HG03103 (cell line): ENCODE results near the gene PDE4B.
"Not testable (repeated sequence)": the region's sequence is repeated elsewhere in the genome, so short reads cannot be mapped to it uniquely, and the experiment has no call there.

ENCODE experiments used
- ATAC-seq: cut with Tn5 transposase; IDR thresholded peaks from one replicate; pipeline ENCODE4 v1.9.1; 2021; ENCODE audit warnings: low read depth; ENCODE audit not compliant: unreplicated experiment

PDE4B gene

DNA sequence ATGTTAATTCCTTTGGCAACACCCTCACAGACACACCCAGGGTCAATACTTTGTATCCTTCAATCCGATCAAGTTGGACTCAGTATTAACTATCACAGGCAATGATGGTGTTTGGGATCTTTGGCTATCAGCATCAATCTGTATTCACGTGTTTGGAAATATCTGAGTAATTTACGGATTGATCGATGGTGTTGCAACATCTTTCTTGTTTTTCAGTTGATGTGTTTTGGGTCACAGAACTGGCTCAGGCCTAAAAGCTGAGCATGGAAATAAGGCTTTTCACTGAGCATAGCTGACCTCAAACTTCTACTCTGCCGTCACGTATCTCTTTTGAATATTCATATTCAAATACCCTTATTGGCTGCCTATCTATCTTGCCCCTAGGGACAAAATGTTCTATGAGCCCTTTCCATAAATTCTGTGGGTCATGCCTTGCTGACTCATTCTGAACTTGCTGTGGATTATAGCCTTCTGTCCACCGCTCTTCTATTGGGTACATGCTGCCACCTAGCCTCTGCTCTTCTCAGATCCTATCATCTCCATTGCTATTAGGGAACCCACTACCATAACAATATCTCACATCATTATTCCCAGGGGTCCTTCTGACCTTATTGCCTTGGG, 156.0 kb downstream of the PDE4B start:
- ATAC-seq, result no peak

DNA sequence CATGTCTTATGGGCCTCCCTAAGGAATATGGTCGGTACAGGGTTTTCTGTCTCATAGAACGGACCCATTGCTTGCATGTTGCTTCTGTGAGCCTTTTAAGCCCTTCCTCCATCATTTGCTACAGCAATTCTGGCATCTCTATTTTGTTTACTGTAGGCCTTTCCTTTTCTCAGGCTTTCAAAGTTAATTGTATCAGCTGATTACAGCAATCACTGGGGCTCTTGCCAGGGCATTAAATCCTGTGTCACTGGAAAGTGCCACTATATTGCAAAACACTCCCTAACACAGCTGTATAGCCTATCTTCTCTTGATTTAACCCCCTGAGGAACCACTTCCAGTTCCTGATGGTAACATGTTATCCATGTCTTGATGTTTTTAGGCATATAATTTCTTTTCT, 156.5 kb downstream of the PDE4B start:
- ATAC-seq, result no peak

DNA sequence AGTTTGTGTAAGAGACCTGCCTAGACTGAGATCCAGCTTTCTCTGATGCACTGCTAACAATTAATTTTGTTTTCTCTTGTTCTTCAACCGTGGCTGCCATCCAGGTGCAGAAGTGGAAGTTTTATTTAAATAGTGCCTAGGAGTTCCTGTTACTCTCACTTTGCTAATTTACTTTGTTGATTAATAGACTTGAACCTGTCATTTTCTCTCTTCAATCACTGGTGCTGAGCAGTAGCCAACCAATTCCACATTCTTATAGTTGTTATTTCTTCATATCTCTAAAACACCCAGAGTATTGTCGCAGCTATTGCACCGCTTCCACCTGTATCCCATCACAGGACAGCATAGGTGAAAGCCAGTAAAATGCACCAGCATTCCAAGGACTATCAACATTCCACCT, 157.2 kb downstream of the PDE4B start:
- no peak for ATAC-seq

- no peak for ATAC-seq
Measured at GRCh38 chr1:65952696-65953095, 160.0 kb downstream of the PDE4B start.

- ATAC-seq, result no peak
Measured at GRCh38 chr1:65953170-65953569, 160.5 kb downstream of the PDE4B start.

- ATAC-seq, result no peak
Measured at GRCh38 chr1:65955071-65955470, 162.4 kb downstream of the PDE4B start.

DNA sequence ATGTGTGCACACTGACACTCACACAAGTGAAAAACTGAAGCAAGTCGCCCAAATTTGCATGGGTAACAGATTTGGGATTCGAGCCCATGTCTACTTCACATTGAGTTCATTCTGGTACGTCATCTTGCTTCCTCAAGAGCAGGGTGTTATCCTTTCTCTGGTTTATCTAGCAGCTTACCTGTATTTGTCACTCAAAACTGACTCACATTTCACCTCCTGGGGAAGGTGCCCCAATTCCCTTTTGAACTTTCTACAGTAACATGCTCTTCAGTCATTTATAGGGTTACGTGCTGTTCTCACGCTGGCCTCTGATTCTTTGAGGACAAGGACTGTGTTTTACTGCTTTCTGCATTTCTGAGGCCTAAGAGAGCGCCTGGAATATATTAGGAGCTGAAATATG, 162.8 kb downstream of the PDE4B start:
- ATAC-seq, result no peak

DNA sequence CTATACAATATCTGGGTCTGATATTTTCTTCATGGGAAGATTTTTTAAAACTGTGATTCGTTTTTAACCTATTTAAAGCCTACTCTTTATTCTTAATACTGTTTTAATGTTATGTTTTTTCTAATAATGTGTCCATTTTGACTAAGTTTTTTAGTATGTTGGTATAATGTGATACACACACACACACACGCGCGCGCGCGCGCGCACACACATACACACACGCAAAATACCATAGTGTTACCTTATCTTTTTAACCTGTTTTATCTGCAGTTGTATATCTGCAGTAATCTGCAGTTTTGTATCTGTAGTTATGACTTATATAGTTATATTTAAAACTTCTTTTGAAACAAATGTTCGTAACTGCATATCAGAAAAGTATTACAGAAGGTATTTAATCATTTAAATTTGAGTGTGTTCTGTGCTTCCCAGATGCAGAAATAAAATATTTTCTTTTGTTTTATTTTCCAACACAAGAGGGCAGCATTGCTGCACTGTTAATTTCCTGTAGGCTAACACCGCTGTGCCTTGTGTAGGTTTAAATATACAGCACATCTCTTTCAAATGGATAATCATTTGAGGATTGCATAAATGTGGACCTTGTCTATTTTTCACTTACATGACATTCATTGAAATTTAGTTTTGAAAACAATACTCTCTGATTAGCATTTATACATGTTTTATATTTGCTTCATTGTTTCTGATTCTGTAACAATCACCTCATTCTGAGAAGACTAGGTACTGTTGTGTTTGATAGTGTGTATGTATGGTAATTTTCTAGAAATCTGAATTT, 166.1 kb downstream of the PDE4B start:
- peak; percentile 56 for ATAC-seq

- no peak for ATAC-seq
Measured at GRCh38 chr1:65959896-65960567, 167.3 kb downstream of the PDE4B start.

DNA sequence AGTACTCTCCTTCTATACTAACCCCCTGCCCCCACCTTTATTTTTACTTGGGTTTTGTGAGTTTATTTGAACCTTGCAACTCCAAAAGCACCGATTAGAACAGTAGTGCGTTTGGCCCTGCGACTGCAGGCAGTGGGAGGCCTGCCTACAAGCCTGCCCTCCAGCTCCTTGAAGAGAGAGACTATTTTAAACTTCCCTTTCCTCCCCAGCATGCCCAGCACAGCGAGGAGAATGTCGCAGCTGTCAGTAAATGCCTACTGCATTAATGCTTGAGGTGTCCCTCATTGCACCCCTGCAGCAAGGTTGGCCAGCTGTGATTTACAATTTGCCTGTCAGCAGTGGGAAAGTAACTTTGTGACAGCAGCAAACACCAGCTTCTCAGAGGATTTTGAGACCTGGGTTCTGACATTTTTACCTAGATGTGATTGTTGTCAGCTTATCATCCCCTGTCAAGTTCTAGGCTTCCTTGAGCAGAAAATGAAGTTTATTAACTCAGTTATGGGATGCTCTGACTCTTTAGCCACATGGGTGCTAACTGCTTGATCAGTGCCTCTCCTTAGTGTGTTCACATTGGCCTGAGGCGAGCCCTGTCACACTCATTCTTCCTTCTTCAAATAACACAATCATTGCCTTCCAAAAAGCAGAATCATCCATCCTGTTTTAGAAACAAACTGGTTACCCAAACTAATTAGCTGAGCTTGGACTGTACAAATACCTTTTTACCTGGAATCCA, 170.6 kb downstream of the PDE4B start:
- ATAC-seq, result no peak

- ATAC-seq, result no peak
Measured at GRCh38 chr1:65964123-65964522, 171.4 kb downstream of the PDE4B start.

- no peak for ATAC-seq
Measured at GRCh38 chr1:65965112-65965996, 172.7 kb downstream of the PDE4B start.

GRCh38 chr1:65967492-65967891, 174.8 kb downstream of the PDE4B start:
- not testable (repeated sequence) for ATAC-seq

- ATAC-seq, result no peak
Measured at GRCh38 chr1:65971547-65971946, 178.9 kb downstream of the PDE4B start.

GRCh38 chr1:65975708-65976107, 183.0 kb downstream of the PDE4B start:
- no peak for ATAC-seq

GRCh38 chr1:65979136-65980044, 186.7 kb downstream of the PDE4B start:
- no peak for ATAC-seq

DNA sequence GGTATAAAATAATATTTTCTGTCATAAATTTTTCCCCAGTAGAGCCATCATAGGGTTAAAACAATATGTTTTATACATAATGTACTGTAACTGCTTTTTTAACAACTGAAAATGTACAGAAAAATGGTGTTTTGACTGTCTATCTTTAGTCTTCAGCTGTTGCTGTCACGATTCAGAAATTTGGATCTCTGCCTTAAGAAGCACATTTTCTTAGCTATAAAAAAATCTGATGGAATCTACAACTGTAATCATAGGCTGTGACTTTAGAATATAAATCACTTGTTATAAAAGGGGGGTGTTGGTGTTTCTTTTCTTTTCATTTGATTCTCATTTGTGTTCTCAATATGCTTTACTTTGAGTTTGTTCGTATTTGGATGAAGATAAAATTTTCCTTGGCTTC, 187.5 kb downstream of the PDE4B start:
- ATAC-seq, result no peak

DNA sequence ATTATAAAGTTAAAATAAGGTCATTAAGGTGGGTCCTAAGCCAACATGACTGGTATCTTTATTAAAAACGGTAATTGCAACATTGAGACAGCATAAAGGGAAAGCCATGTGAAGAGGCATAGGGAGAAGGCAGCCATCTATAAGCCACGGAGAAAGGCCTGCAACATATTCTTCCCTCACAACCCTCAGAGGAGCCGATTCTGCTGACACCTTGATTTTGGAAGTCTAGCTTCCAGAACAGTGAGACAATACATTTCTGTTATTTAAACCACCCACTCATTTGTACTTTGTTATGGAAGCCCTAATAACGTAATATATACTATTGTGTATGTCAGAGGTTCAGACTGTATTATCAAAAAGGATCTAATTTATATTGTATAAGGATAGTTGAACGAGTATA, 190.8 kb downstream of the PDE4B start:
- ATAC-seq, result no peak

- no peak for ATAC-seq
Measured at GRCh38 chr1:65985393-65986066, 192.8 kb downstream of the PDE4B start.
